ENCODE results near the gene GRPR.
"Not testable (repeated sequence)": the region's sequence is repeated elsewhere in the genome, so short reads cannot be mapped to it uniquely, and the experiment has no call there.

GRPR gene

DNA sequence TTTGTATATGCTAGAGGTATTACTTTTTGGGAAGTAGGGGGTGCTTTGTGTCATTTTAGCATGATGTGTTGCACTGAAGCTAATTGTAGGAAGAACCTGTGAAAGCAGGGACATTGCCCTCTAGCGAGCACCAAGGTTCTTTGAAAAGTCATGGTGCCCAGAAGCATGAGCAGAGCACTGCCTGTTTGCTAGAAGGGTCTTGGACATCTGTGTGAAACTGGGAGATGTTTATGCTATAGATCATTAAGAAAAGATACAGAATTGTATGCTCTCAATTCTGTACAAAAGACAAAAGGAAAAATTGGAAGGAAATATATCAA is 14.7 kb downstream of the GRPR start:
- DNase-seq = no peak

DNA sequence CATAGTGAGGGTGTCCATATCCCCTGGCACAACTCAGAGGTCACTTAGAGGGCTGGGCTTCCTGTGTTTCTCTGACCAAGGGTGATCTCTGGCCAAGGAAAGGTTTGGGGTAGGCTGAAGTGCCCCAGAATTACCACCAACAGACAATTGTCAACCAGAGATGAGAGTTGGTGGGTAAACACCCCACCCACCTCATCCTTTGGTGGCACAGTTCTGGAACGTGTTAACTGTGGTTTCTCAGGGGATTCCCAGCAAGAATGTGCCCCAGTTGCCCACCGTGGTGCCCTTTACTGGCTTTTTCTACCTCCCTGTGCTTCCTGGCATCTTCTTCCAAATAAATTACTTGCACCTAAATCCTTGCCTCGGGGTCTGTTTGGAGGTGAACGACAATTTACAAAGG is 17.1 kb downstream of the GRPR start:
- DNase-seq = no peak

DNA sequence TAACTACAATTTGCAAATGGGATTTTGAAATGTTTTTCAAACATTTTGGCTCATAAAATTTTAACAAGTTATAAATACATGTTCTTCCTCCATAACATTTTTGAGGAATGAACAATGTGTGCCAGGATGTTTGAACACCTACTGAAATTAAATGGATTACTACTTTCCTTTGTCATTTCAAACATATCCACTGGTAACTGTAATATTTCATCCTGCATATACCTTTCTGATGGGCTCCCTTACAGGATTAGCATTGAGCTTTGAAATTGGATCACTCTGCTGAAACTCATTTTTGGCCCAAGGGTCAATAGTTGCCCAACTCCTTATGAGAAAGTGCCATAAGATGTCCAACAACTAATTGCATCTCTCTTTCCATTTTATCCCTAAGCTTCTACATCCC is 17.6 kb downstream of the GRPR start:
- DNase-seq = no peak

DNA sequence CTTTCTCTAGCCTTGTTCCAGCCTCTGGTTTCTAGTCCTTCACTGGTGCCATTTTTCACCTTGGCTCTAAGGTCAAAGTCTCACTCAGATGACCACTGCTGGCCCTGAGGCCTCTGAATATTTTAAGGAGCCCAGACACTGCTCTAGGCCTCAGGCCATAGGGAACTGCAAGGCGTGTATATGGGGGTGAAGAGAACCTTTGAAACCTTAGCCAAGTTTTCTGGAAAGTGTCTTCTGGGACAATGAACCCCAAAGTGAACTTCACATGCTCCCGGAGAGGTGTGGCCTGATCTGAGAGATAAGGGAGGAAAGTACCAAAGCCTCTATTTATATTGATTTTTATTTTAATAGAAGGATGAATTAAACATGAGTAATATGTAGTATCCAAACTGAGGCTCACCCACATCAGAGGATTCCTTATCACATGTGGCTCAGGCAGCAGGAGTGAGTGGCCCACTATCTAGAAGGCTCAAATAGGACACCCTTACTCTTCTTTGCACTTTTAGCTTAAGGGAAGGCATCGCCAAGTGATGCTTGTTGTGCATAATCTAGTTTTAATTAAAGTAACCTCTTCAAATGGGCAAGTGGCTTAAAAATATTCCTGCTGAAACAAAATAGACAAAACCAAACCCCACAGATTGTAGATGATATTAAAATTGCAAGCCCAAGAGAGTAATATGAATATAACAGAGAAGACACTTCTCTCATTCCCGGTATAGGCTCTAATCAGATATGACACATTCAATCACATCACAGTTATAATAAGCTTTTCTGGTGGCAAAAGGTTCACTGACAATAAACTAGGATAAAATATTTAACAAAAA is 18.3 kb downstream of the GRPR start:
- no peak for DNase-seq

DNA sequence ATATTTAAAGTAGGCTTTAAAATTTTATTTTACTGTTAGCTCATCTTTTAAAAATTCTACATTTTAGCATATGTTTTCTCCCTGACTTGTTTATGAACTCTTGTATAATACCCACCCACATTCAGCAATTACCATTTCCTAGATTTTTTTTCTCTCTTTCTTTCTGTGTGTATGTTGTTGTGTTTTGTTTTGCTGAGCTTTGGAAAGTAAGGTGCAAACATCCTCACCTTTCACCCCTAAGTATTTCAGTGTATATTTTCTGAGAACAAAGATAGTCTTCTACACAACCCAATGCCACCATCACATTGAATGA is 18.8 kb downstream of the GRPR start:
- DNase-seq = no peak

DNA sequence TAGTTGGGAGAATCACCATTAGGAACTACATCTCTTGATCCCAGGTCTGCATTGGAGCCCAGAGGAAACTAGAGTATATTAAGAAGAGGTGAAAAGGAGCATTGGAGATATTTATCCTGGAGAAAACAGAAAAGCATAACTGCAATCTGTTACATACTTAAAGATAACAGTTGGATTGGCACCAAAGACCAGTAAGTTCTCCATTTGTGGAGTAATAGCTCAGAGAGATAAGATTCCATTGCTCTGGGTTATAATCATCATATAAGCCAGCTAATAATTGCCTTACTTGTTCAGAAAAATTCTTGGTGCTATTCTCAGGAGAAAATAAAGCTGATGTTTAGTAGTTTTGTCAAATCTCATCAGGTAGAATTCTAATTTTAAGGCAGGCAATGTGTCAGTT is 20.6 kb downstream of the GRPR start:
- no peak for DNase-seq

DNA sequence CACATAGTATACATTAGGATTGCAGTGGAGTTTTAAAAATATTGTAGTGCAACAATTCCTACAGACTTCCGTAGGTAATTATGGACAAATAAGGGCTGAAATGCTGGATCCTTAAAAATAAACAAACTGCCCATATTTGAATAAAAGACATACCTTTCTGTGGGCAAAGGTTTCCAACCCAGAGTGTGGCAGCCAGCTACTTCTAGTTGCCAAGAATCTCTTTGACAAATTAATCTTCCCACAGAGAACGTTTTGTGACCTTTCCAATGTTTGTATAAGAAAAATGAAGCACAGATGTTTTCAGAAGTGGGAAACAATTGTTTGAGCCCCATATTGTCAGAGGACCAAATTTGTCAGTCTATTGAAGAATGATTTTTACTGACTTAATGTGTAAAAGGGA is 21.1 kb downstream of the GRPR start:
- no peak for DNase-seq

DNA sequence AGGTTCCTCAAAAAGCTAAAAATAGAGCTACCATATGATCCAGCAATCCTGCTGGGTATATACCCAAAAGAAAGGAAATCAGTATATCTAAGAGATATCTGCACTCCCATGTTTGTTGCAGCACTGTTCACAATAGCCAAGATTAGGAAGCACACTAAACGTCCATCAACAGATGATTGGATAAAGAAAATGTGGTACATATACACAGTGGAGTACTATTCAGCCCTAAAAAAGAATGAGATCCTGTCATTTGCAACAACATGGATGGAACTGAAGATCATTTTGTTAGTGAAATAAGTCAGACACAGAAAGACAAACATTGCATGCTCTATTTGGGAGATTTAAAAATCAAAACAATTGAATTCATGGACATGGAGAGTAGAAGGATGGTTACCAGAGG is 21.7 kb downstream of the GRPR start:
- not testable (repeated sequence) for DNase-seq

DNA sequence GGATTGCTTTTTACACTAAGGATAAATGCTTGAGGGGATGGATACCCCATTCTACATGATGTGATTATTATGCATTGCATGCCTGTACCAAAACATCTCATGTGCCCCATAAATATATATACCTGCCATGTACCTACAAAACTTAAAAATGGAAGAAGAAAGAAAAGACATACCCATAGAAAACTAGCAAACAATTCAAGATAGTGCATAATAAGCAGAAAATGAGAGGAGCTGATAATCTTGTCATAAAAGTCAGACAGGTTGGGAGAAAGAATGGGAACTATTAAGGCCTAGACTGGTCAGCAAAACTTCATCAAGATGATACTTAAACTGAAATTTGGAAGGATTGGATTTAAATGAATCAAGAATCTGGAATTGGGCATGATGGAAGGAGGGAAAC is 22.3 kb downstream of the GRPR start:
- DNase-seq = no peak

DNA sequence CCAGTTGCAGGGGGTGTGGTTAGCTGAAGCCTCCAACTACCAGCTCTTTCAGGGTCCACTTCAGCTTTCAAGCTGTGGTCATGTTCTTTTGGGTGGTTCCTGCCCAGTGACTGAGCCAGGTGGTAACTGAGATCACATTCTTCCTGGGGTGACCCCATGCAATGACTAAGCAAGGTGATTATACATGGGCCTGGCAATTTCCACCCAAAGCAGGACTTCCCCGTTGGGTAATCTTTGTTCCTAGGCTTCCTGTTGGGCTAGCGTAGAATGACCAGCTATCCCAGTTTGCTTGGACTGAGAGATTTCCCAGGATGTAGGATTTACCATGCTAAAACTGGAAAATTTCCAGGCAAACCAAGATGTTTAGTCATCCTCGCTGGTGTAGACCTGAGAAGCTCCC is 25.5 kb downstream of the GRPR start:
- no peak for DNase-seq

DNA sequence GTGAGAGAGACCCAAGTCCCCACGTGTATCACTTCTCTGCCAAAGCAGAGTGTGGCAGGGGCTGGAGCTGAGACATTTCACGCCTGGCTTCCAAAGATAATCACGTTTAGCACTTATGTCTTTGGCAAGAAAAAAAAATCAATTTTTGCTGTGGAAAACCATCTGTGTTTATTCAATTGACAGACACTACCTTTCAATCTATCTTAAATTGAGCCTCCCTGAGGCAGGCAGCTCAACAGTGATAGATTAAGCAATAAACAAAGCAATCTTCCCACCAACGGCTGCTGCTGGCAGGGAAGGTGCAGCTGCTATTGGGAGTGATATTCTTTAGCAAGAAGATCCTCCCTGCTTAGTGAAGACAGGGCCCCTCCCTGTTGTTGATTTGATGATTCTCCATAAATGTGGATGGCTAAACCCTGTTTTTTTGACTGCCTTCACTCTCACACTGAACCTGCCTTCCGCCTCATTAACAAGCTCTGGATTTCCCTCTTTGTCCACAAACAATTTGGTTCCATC is 32.3 kb downstream of the GRPR start:
- DNase-seq = no peak

DNA sequence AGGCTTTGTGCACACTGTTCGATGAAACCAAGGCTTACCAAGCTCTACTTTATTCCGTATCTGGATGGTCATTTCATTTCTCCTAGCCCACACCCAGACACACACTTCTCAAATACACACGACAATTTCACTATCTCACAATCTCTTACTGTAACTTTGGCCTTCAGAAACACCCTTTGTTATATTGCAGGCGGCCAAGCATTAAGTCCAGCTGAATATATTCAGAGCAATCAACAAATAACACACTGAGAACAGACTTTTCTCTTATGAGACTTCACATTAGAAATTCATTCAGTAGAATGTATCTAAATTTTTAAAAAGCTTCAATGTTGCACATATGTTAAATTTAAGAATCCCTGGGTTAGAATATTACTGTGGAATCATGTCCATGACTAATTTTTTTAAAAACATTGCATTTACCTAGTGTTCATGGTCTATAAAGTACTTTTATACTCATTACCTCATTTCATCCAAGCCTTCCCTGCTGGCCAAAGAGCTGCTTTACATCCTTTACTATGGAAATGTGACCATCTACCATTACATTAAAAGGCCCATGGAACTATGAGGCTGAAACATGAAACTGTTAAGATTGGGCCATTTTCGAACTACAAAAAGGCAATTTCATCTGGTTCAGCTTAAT is 33.4 kb downstream of the GRPR start:
- no peak for DNase-seq

DNA sequence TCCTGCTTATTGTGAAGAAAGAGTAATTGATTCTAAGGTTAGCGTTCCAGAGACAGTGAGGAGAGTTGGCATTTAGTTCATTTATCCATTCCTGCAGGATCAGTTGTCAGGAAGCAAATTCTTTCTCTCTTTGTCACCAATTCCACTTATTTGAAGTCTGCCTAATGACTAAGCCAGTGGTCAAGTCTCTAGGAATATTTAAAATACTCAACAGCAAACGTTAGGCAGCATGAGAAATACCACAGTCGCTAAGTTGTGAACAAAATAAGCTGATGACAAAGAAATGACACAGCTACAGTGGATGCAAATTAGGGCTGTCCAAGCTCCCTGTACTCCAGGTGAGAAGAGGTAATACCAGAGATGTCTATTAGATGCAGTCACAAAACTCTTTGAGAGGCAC is 37.4 kb downstream of the GRPR start:
- DNase-seq = no peak

DNA sequence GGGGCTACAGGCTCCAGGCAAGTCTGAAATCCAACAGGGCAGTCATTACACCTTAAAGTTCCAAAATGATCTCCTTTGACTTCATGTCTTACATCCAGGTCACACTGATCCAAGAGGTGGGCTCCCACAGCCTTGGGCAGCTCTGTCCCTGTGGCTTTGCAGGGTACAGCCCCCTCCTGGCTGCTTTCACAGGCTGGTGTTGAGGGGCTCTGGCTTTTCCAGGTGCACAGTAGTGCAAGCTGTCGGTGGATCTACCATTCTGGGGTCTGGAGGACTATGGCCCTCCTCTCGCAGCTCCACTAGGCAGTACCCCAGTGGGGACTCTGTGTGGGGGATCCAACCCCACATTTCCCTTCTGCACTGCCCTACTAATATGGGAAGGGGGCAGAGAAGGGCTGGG is 37.8 kb downstream of the GRPR start:
- not testable (repeated sequence) for DNase-seq

DNA sequence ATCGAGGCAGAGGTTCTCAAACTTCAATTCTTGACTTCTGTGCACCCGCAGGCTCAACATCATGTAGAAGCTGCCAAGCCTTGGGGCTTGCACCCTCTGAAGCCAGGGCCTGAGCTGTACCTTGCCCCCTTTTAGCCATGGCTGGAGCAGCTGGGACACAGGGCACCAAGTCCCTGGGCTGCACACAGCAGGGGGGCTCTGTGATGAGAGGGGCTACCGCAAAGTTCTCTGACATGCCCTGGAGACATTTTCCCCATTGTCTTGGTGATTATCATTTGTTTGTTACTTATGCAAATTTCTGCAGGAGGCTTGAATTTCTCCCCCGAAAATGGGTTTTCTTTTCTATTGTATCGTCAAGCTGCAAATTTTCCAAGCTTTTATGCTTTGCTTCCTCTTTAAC is 39.0 kb downstream of the GRPR start:
- no peak for DNase-seq

DNA sequence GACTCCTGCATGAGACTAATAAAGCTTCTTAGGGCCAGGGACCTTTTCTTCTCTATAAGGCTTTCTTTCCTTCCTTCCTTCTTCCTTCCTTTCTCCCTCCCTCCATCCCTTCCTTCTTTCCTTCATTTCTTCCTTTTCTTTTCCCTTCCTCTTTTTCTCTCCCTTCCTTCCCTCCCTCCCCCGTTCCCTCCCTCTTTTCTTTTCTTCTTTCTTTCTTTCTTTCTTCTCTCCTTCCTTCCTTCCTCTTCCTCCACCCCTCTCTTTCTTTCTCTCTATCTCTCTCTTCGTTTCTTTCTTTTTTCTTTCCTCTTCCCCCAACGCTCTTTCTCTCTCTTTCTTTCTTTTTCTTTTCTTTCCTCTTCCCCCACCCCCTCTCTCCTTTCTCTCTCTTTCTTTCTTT is 41.4 kb downstream of the GRPR start:
- no peak for DNase-seq

DNA sequence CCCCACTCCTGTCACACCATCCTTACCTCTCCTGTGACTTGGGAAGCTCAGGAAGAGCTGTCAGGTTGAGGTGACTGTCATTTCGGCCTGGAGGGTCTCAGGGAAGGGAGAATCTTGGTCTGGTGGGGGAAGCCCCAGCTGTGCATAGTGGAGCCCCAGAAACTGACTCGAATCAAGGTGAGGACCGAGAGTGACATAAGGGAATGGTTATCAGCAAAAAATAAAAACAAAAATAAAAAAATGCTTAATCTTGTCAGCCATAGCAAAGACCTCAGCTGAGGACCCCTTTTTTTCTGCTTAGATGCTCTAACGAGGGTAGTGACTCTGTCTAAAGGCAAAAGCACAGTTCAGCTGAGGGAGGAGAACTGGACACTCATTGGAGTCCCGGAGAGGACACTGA is 43.8 kb downstream of the GRPR start, which contains the start of gene MAGEB17:
Gene MAGEB17, plus strand, starts transcription at position 301 of the 400 bp plus-strand sequence. CDS start 2,902 bp downstream, outside the sequence.
- DNase-seq = no peak

DNA sequence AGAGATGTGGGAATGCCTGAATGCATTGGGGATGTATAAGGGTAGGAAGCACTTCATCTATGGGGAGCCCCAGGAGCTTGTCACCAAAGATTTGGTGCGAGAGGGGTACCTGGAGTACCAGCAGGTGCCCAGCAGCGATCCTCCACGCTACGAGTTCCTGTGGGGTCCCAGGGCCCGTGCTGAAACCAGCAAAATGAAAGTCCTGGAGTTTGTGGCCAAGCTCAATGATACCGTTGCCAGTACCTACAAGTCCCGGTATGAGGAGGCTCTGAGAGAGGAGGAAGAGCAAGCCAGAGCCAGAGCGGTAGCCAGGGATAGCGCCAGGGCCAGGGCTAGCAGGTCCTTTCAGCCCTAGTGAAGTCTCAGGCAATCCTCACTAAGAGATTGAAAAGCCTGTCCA is 47.7 kb downstream of the GRPR start:
- DNase-seq = no peak

DNA sequence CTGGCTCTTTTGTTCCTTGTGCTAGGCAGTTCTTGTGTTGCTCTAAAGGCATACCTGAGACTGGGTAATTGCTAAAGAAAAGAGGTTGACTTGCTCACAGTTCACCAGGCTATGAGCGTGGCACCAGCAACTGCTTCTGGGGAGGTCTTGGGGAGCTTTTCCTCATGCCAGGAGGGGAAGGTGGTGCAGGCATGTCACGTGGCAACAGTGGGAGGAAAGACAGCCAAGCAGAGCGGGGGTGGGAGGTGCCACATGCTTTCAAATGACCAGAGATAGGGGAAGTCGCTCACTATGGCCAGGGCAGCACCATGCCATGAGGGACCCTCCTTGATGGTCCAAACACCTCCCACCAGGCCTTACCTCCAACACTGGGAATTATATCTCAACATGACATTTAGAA is 48.6 kb downstream of the GRPR start:
- no peak for DNase-seq

DNA sequence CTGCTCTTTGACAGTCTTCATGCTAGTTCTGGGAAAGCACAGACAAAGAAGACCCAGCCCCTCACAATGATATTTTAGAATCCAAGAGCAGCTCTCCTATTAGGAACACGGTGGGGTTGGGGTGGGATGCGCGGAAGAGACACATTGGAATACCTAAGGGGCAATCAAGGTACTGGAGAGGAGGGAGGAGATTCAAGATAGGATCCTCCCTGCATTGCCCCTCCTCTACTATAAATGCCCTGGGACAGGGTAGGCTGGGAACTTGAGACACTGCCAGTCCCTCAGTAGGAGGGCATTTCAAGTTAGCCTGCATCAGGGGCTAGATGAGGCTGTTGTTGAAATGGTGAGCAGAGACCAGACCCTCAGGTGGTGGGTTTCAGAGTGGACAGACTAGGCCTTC is 49.0 kb downstream of the GRPR start:
- DNase-seq = no peak

DNA sequence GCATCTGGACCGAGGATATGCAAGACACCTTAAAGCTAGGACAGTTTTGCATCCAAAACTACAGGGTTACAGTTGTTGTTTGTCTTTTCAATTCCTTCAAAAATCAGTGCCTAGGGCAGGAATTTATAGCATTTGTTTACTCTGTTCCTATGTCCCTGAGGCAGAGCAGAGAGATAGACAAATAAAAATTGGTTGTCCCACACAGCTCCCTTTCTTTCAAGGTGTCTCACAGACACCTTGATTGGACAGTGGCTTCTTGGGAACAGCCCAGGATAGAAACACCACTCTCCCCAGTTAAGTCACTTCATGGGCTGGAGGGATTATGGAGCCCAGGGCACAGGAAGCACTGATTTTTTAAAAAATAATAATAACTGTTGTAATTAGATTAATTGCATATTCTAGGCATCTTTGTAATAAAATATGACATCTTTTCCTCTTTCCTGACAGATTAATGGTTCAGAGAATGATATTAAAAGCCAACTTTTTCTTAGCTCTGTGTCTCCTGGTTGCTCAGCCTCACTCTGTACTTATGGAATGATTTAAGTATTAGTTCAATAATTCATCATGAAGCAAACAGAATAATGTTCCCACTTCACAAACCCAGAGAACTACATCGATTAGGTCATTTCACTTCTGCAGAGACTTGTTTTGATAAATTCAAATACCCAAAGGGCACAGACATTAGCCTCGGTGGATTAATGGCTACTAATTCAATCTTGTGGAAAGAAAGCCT is 52.1 kb downstream of the GRPR start:
- no peak for DNase-seq

DNA sequence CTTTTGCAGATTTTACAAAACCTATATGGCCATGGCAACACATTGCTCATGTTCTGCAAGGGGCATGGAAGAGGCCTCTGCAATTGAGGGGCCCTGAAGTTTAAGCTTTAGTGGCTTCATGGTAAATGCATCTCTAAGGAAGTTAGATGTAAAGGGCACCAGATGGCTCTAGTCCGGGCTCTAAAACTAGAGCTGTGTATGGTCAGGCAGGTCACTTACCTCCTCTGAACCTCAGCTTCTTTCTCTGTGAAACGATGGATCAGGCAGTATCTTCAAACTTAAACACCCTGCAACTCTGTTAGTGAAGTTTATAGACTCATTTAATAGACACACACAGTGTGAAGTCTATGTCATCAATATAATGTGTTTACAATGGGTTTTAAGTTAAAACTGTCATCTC is 53.9 kb downstream of the GRPR start:
- DNase-seq = no peak

DNA sequence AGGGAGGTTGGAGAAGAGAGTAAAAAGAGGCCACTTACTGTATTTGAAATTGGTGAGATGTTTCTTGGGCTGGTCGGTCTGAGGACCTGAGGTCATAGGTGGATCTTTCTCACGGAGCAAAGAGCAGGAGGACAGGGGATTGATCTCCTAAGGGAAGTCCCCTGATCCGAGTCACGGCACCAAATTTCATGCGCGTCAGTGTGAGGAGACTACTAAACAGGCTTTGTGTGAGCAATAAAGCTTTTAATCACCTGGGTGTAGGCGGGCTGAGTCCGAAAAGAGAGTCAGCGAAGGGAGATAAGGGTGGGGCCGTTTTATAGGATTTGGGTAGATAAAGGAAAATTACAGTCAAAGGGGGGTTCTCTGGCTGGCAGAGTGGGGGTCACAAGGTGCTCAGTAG is 60.5 kb downstream of the GRPR start:
- DNase-seq = not testable (repeated sequence)

DNA sequence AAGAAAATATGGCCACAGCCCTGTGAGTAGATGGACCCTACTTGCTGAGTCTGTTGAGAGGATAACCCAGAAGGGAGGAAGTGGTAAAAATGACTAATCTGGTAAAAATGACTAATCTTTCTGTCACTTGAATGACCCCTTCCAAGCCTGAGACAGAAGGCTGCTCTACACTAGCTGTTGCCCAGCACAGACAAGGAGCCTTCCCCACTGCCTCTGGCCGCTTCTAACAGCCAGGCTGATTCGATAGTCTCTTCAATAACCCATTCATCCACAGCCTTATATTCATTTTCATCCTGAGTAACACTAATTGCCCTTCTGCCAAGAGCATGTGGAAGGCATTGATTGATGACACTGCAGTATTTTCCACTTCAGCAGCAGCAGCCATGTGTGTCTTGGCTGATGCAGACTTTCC is 62.4 kb downstream of the GRPR start:
- no peak for DNase-seq
